ENCODE measurements around the gene SSBP3.

Gene SSBP3

DNA sequence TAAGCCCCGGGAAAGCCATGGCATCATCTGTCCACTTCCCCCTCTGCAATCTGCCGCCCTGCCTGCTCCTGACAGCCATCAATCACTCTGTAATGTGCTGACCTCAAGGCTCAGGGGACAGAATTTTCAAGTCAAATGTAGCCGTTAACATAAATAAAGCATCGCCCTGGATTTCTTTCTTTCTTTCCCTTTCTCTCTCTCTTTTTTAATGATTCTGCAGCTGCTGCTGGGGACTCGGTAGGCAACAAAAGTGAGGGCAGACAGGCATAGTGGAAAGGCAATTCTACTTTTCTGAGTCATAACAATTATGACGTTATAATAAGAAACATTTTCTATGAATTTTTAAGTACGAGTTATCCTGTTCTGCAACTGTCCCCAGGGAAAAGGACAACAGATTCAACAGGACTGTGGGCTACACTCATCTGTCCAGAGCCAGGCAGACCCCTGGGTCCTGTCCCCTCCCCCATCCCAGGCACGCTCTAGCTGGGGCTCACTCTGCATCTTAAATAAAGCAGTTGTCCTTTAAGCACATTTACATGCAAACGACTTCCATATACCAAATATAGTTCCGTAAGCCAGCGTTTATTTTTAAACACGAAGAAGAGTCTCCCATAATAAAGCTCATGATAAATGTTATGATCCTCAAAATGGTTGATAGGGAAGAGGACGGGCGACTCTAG lies 78.7 kb downstream of the SSBP3 start:
- Histone ChIP-seq H4K20me1 (ENCODE audit: low read depth, low read length) (no peaks in the 10 kb centered on the region), H3K9me2 (replicated peaks; ENCODE audit: insufficient read depth, low read length) (no peaks in the 10 kb centered on the region), H2AFZ (ENCODE audit: low read depth, low read length, severe bottlenecking) (no peak overlapping the region), H3K79me2 (ENCODE audit: insufficient read depth, low read length) (no peaks in the 10 kb centered on the region), H3K27ac (ENCODE audit: low read depth, low read length) (no peak overlapping the region), H3K36me3 (ENCODE audit: low read length) (no peaks in the 10 kb centered on the region), H3K27me3 (ENCODE audit: low read length) (no peaks in the 10 kb centered on the region), H3F3A (ENCODE audit: insufficient read depth) (no peaks in the 10 kb centered on the region), H3K9ac (ENCODE audit: low read length) (no peak overlapping the region), H3K4me3 (ENCODE audit: insufficient read depth, low read length, poor library complexity, severe bottlenecking) (no peak overlapping the region), H3K4me2 (ENCODE audit: low read depth, low read length, poor library complexity, severe bottlenecking) (no peak overlapping the region), H3K9me3 (ENCODE audit: insufficient read depth, low read length) (no peaks in the 10 kb centered on the region)
- no peak for TF ChIP-seq EZH2phosphoT487 (conservative IDR thresholded peaks at IDR 0.05; ENCODE audit: low read length)

- H4K20me1 ChIP-seq (ENCODE audit: low read depth, low read length): no peaks in the 10 kb centered on the region
- no peak overlapping the region for H3K9ac ChIP-seq (ENCODE audit: low read length)
- no peak overlapping the region for H3K4me3 ChIP-seq (ENCODE audit: insufficient read depth, low read length, poor library complexity, severe bottlenecking)
- no peaks in the 10 kb centered on the region for H3K9me3 ChIP-seq (ENCODE audit: insufficient read depth, low read length)
- H3K9me2 ChIP-seq (replicated peaks; ENCODE audit: insufficient read depth, low read length): no peaks in the 10 kb centered on the region
- H3K36me3 ChIP-seq (ENCODE audit: low read length): no peaks in the 10 kb centered on the region
- H3K27ac ChIP-seq (ENCODE audit: low read depth, low read length): no peak overlapping the region
- TF ChIP-seq, protein P1, sequence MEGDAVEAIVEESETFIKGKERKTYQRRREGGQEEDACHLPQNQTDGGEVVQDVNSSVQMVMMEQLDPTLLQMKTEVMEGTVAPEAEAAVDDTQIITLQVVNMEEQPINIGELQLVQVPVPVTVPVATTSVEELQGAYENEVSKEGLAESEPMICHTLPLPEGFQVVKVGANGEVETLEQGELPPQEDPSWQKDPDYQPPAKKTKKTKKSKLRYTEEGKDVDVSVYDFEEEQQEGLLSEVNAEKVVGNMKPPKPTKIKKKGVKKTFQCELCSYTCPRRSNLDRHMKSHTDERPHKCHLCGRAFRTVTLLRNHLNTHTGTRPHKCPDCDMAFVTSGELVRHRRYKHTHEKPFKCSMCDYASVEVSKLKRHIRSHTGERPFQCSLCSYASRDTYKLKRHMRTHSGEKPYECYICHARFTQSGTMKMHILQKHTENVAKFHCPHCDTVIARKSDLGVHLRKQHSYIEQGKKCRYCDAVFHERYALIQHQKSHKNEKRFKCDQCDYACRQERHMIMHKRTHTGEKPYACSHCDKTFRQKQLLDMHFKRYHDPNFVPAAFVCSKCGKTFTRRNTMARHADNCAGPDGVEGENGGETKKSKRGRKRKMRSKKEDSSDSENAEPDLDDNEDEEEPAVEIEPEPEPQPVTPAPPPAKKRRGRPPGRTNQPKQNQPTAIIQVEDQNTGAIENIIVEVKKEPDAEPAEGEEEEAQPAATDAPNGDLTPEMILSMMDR (IDR thresholded peaks at IDR 0.05; ENCODE audit: insufficient read depth, low read length, poor library complexity, severe bottlenecking): no peak
- no peak for TF ChIP-seq EZH2phosphoT487 (conservative IDR thresholded peaks at IDR 0.05; ENCODE audit: low read length)
- no peaks in the 10 kb centered on the region for H3F3A ChIP-seq (ENCODE audit: insufficient read depth)
- no peaks in the 10 kb centered on the region for H3K27me3 ChIP-seq (ENCODE audit: low read length)
- H3K4me2 ChIP-seq (ENCODE audit: low read depth, low read length, poor library complexity, severe bottlenecking): no peak overlapping the region
- H3K79me2 ChIP-seq (ENCODE audit: insufficient read depth, low read length): no peaks in the 10 kb centered on the region
- no peak overlapping the region for H2AFZ ChIP-seq (ENCODE audit: low read depth, low read length, severe bottlenecking)
Measured at GRCh38 chr1:54326543-54327385, 79.4 kb downstream of the SSBP3 start.

- Histone ChIP-seq H2AFZ (ENCODE audit: low read depth, low read length, severe bottlenecking) (no peak overlapping the region), H3K4me3 (ENCODE audit: insufficient read depth, low read length, poor library complexity, severe bottlenecking) (no peak overlapping the region), H4K20me1 (ENCODE audit: low read depth, low read length) (no peaks in the 10 kb centered on the region), H3K4me2 (ENCODE audit: low read depth, low read length, poor library complexity, severe bottlenecking) (no peak overlapping the region), H3K27me3 (ENCODE audit: low read length) (no peaks in the 10 kb centered on the region), H3K9me2 (replicated peaks; ENCODE audit: insufficient read depth, low read length) (no peaks in the 10 kb centered on the region), H3K9me3 (ENCODE audit: insufficient read depth, low read length) (no peaks in the 10 kb centered on the region), H3K79me2 (ENCODE audit: insufficient read depth, low read length) (no peaks in the 10 kb centered on the region), H3F3A (ENCODE audit: insufficient read depth) (no peaks in the 10 kb centered on the region), H3K27ac (ENCODE audit: low read depth, low read length) (no peak overlapping the region), H3K9ac (ENCODE audit: low read length) (no peak overlapping the region), H3K36me3 (ENCODE audit: low read length) (no peaks in the 10 kb centered on the region)
- TF ChIP-seq, protein P1 (IDR thresholded peaks at IDR 0.05; ENCODE audit: insufficient read depth, low read length, poor library complexity, severe bottlenecking): no peak
- TF ChIP-seq EZH2phosphoT487 (conservative IDR thresholded peaks at IDR 0.05; ENCODE audit: low read length): no peak
Measured at GRCh38 chr1:54325703-54326461, 80.3 kb downstream of the SSBP3 start.
